AG04449 (cell line): ENCODE results near the gene ZBTB16.
A peak's percentile ranks its signal among the peaks of the same experiment; 100 is the strongest.

Source experiments
- CTCF ChIA-PET: fragments of 350-600 bp; formaldehyde crosslinking; extraction: SDS; loops from one replicate; lab custom pipeline; 2021; ENCODE audit warnings: antibody characterized with exemption; lab: Yijun Ruan, JAX
- POLR2A ChIA-PET: fragments of 400-600, 350-600 bp; formaldehyde crosslinking; extraction: SDS; loops from one replicate; lab custom pipeline; 2020; ENCODE audit warnings: antibody characterized with exemption, inconsistent platforms; lab: Yijun Ruan, JAX
- DNase-seq: peaks from one replicate; pipeline ENCODE4 v3.0.0-alpha.2; 2010; ENCODE audit warnings: low read depth, low spot score
- H3K4me3 ChIP-seq: 2 replicates; pipeline ENCODE4 v1.5.1; 2011; ENCODE audit warnings: low read depth, mild to moderate bottlenecking, control low read depth, low read length
- TF ChIP-seq, protein P1 (sequence below): IDR thresholded peaks from one replicate; pipeline ENCODE4 v1.5.1; 2011; ENCODE audit warnings: mild to moderate bottlenecking, moderate library complexity, low read length, control low read depth, inconsistent platforms; ENCODE audit not compliant: insufficient read depth; ENCODE audit errors: missing control alignments

Gene ZBTB16

DNA sequence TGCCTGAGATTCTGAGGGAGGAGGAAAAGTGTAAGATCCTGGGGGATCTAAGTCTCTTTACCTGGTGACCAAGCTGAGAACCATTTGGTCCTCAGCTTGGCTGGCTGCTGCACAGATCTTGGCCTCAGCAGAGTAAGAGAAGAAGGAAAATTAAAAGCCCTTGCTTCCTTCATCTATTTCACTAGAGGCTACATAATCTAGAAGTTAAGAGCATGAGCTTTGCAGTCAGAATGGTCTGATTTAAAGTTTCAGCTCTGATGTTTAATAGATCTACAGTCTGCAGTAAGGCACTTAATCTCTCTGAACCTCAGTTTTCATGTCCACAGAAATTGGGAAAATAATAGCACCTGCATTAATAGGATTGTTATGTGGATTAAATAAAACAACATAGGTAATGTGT, 3.1 kb upstream of the ZBTB16 start:
- POLR2A ChIA-PET, result no interaction called here
- TF ChIP-seq, protein P1, sequence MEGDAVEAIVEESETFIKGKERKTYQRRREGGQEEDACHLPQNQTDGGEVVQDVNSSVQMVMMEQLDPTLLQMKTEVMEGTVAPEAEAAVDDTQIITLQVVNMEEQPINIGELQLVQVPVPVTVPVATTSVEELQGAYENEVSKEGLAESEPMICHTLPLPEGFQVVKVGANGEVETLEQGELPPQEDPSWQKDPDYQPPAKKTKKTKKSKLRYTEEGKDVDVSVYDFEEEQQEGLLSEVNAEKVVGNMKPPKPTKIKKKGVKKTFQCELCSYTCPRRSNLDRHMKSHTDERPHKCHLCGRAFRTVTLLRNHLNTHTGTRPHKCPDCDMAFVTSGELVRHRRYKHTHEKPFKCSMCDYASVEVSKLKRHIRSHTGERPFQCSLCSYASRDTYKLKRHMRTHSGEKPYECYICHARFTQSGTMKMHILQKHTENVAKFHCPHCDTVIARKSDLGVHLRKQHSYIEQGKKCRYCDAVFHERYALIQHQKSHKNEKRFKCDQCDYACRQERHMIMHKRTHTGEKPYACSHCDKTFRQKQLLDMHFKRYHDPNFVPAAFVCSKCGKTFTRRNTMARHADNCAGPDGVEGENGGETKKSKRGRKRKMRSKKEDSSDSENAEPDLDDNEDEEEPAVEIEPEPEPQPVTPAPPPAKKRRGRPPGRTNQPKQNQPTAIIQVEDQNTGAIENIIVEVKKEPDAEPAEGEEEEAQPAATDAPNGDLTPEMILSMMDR, result no peak
- CTCF ChIA-PET, result interaction anchor here (1.6 kb wide), 1 partner anchor 205 kb away, joined by 4 read pairs; no protein-coding TSS in a partner anchor
- no peak overlapping the region for H3K4me3 ChIP-seq
- no peak for DNase-seq

DNA sequence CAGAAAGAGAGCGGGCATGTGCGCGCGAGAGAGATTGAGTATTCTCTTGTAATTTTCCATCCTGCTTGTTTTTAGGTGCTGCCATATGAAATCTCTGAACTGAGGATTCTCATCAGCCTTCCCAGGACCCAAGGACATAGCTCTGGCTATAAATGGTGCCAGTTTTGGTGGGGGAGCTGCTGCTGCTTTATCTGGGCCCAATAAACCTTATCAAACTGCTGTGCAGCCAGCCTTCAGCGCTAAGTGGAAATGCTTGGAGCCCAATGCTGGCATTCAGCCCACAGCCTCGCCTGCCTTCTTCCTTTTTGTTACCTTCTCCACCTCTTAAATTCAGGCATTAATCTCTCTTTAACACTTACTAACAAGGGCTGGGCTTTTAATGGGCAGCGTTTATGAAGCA, 2.4 kb upstream of the ZBTB16 start:
- no peak for DNase-seq
- H3K4me3 ChIP-seq, result no peak overlapping the region
- POLR2A ChIA-PET, result no interaction called here
- CTCF ChIA-PET, result interaction anchor here (1.6 kb wide), 1 partner anchor 204 kb away, joined by 4 read pairs; no protein-coding TSS in a partner anchor
- TF ChIP-seq, protein P1, result no peak

DNA sequence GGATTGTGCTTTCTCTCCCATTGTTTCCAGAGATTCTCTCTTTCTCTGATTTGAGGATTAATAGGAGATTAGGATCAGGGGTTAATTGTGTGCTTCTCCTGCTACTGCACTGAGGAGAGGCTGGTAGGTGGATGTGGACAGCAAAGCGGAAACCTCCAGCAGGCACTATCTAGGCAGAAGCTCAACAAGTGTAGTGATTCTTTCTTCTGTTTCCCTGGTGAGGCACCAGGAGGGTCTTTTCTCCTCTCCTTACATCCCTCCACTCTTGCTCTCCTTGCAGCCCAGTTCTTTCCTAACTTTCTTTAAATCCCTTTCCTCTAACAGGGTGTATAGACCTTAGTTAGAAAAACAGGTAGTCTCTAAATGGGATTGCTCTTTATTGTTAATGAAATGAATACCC, 1.9 kb upstream of the ZBTB16 start:
- CTCF ChIA-PET, result interaction anchor here (1.6 kb wide), 1 partner anchor 203 kb away, joined by 4 read pairs; no protein-coding TSS in a partner anchor
- POLR2A ChIA-PET, result no interaction called here
- no peak overlapping the region for H3K4me3 ChIP-seq
- DNase-seq, result no peak
- TF ChIP-seq, protein P1, result no peak

DNA sequence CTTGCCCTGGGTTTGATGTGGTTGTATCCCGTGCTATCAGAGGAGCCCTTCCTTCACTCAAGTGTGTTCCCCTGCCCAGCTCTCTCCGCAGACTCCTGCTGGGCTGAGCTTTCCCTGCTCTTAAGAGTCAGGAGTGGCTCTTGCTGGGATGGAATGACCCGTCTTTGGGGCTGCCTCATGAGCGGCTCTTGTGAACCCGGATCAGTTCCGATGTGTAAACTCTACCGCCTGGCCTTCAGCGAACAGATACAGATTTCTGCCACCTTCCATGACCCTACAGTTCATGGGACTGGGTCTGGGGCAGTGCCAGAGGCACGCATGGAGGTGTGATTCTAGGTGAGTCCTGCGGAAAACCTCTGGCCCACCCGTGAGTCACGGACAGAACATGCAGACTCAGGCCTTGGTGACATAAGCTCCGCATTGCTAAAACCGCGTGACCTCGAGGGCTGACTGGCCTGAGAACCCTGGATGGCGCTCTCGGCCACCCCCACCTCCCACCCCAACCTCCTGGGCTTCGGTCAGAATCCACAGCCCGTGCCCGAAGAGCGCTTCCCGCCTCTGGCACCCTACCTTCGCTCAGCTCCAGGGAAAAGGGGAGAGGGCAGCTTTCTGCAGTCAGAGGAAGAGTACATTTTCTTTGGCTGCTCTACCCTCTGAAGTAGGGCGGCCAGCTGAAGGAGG, 1.3 kb upstream of the ZBTB16 start:
- DNase-seq, result no peak
- ChIA-PET POLR2A (no interaction called here), CTCF (no interaction called here)
- TF ChIP-seq, protein P1, result no peak
- no peak overlapping the region for H3K4me3 ChIP-seq

DNA sequence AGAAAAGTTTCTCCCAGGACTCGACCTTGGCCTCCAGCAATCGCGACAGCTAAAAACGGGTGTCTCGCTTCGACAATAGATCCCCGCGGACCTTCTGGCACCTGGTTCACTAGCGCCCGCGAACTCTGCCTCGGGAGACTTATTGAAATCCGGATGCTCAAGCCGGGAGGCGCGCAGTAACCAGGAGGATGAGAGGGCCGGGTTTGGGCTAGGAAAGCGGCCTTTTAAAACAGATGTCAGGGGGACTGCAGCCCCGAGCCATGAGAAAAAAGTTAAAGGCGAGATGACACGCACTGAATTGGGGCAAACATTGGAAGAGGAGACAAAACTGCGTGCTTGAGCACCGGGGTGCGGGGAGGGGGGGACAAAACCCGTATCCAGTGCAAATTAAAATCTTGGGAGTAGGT, 637 bp upstream of the ZBTB16 start:
- TF ChIP-seq, protein P1, result no peak
- CTCF ChIA-PET, result no interaction called here
- no peak for DNase-seq
- POLR2A ChIA-PET, result no interaction called here
- no peak overlapping the region for H3K4me3 ChIP-seq

DNA sequence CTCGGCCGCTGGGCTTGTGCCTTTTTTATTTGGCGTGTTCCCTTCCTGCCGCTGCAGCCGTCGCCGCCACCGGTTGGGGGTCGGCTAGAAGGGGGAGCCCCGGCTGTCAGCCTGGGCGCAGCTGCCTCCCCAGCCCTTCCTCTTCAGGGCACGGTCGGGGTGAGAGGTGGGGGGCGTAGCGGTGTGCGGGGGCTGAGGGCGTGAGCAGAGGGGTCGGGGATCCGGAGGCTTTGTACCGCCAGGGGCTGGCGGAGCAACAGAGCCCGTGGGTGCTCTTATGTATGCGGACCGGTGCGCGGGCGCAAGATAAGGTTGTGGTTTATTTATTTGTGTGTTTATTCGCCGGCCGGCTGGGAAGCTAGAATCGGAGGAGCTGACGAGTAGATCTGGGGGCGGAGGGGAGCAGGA, 477 bp downstream of the ZBTB16 start:
- peak overlapping the region; percentile 58; the same call in 1 of the 2 replicates for H3K4me3 ChIP-seq
- ChIA-PET CTCF (no interaction called here), POLR2A (no interaction called here)
- TF ChIP-seq, protein P1, result no peak
- DNase-seq, result no peak
